Stimulated activated CD8-positive, alpha-beta memory T cell treated with anti-CD3 and anti-CD28 coated beads, Interleukin-7, amount 100 ng/mL, for 4 hours (primary cell): Measurements from ENCODE around the gene SAP30L.

Source experiments
- DNase-seq, 2 donors: peaks; one replicate each; pipeline ENCODE4 v3.0.0-alpha.2; 2020; ENCODE audit warnings: low read depth in 2 of 2

SAP30L gene

GRCh38 chr5:154445422-154446194 lies at the start of gene SAP30L:
Gene SAP30L, plus strand, starts transcription at chr5:154445997. Its CDS starts 608 bp downstream, at chr5:154446605.
- peak; percentile 84 to 92 for DNase-seq

GRCh38 chr5:154396128-154396527 lies 49.7 kb upstream of the SAP30L start:
- DNase-seq, result no peak

- DNase-seq, result no peak
Measured at GRCh38 chr5:154397652-154398406, 48.0 kb upstream of the SAP30L start.

GRCh38 chr5:154400678-154401077 lies 45.1 kb upstream of the SAP30L start:
- no peak for DNase-seq

- DNase-seq, result no peak
Measured at GRCh38 chr5:154401355-154401754, 44.4 kb upstream of the SAP30L start.

GRCh38 chr5:154401931-154402330 lies 43.9 kb upstream of the SAP30L start:
- no peak for DNase-seq

- no peak for DNase-seq
Measured at GRCh38 chr5:154402611-154403010, 43.2 kb upstream of the SAP30L start.

- no peak for DNase-seq
Measured at GRCh38 chr5:154403234-154403633, 42.6 kb upstream of the SAP30L start.

- no peak for DNase-seq
Measured at GRCh38 chr5:154403776-154404387, 41.9 kb upstream of the SAP30L start.

GRCh38 chr5:154405078-154405792 lies 40.6 kb upstream of the SAP30L start:
- peak; percentile 36 to 60 for DNase-seq

- no peak for DNase-seq
Measured at GRCh38 chr5:154406231-154406630, 39.6 kb upstream of the SAP30L start.

- no peak for DNase-seq
Measured at GRCh38 chr5:154406826-154407225, 39.0 kb upstream of the SAP30L start.

- DNase-seq, result no peak
Measured at GRCh38 chr5:154408811-154409210, 37.0 kb upstream of the SAP30L start.

- DNase-seq, result no peak
Measured at GRCh38 chr5:154409230-154409840, 36.5 kb upstream of the SAP30L start.

- DNase-seq, result no peak
Measured at GRCh38 chr5:154410008-154410407, 35.8 kb upstream of the SAP30L start.

- DNase-seq, result no peak
Measured at GRCh38 chr5:154410786-154411185, 35.0 kb upstream of the SAP30L start.

- no peak for DNase-seq
Measured at GRCh38 chr5:154411338-154411737, 34.5 kb upstream of the SAP30L start.

- no peak for DNase-seq
Measured at GRCh38 chr5:154412316-154412715, 33.5 kb upstream of the SAP30L start.

GRCh38 chr5:154412925-154413324 lies 32.9 kb upstream of the SAP30L start:
- DNase-seq, result no peak

GRCh38 chr5:154415114-154415513 lies 30.7 kb upstream of the SAP30L start:
- no peak for DNase-seq

- no peak for DNase-seq
Measured at GRCh38 chr5:154418344-154418820, 27.4 kb upstream of the SAP30L start.
